Measurements from ENCODE around the gene MCFD2. TPM values are rescaled to one million over a fixed set of nuclear protein-coding genes. Genes with fewer than 3 reads are reported as not detected.

MCFD2 gene
- total RNA-seq, 1 donor from 2014 or later, result 65.6 TPM

- peak; percentile 53 for DNase-seq
- ATAC-seq, result peak; percentile 15
- intact Hi-C loops (cut with micrococcal nuclease), result no loop called here
Observed at GRCh38 chr2:46942143-46942526, 26.5 kb upstream of the MCFD2 start.

- ATAC-seq (no peak), DNase-seq (no peak)
- intact Hi-C loops (cut with micrococcal nuclease), result no loop called here
Observed at GRCh38 chr2:46939626-46940359, 24.2 kb upstream of the MCFD2 start.

- DNase-seq (no peak), ATAC-seq (no peak)
- intact Hi-C loops (cut with micrococcal nuclease), result no loop called here
Observed at GRCh38 chr2:46937471-46937901, 21.9 kb upstream of the MCFD2 start.

- intact Hi-C loops (cut with micrococcal nuclease), result no loop called here
- DNase-seq, result no peak
- ATAC-seq, result no peak
Observed at GRCh38 chr2:46936566-46936965, 21.0 kb upstream of the MCFD2 start.

GRCh38 chr2:46935071-46935470, 19.5 kb upstream of the MCFD2 start:
- DNase-seq, result no peak
- ATAC-seq, result no peak
- intact Hi-C loops (cut with micrococcal nuclease), result no loop called here

- ATAC-seq (no peak), DNase-seq (no peak)
- intact Hi-C loops (cut with micrococcal nuclease), result no loop called here
Observed at GRCh38 chr2:46929612-46930011, 14.0 kb upstream of the MCFD2 start.

- DNase-seq (no peak), ATAC-seq (no peak)
- intact Hi-C loops (cut with micrococcal nuclease), result no loop called here
Observed at GRCh38 chr2:46926863-46927262, 11.3 kb upstream of the MCFD2 start.

GRCh38 chr2:46925474-46926351, 10.1 kb upstream of the MCFD2 start:
- DNase-seq, result no peak
- intact Hi-C loops (cut with micrococcal nuclease), result no loop called here
- no peak for ATAC-seq

- intact Hi-C loops (cut with micrococcal nuclease), result no loop called here
- no peak for ATAC-seq
- no peak for DNase-seq
Observed at GRCh38 chr2:46924608-46925007, 9.0 kb upstream of the MCFD2 start.

GRCh38 chr2:46924038-46924437, 8.4 kb upstream of the MCFD2 start:
- intact Hi-C loops (cut with micrococcal nuclease), result no loop called here
- ATAC-seq, result no peak
- DNase-seq, result no peak

GRCh38 chr2:46923041-46923528, 7.5 kb upstream of the MCFD2 start:
- DNase-seq, result no peak
- ATAC-seq, result no peak
- intact Hi-C loops (cut with micrococcal nuclease), result no loop called here

GRCh38 chr2:46922606-46923005, 7.0 kb upstream of the MCFD2 start:
- DNase-seq, result no peak
- ATAC-seq, result no peak
- intact Hi-C loops (cut with micrococcal nuclease), result no loop called here

GRCh38 chr2:46921676-46922448, 6.3 kb upstream of the MCFD2 start:
- intact Hi-C loops (cut with micrococcal nuclease), result no loop called here
- ATAC-seq (no peak), DNase-seq (no peak)

- ATAC-seq, result no peak
- no peak for DNase-seq
- intact Hi-C loops (cut with micrococcal nuclease), result loop anchor here (5.0 kb wide), 1 partner anchor 405 kb away; no protein-coding TSS in a partner anchor
Observed at GRCh38 chr2:46917628-46918027, 2.0 kb upstream of the MCFD2 start.

GRCh38 chr2:46915811-46916630, 415 bp upstream of the MCFD2 start:
- ATAC-seq (peak; percentile 92), DNase-seq (peak; percentile 95)
- intact Hi-C loops (cut with micrococcal nuclease), result loop anchor here (5.0 kb wide), 1 partner anchor 406 kb away; no protein-coding TSS in a partner anchor

- ATAC-seq, result no peak
- DNase-seq, result no peak
- intact Hi-C loops (cut with micrococcal nuclease), result loop anchor here (5.0 kb wide), 1 partner anchor 408 kb away; no protein-coding TSS in a partner anchor
Observed at GRCh38 chr2:46914578-46915230, 902 bp downstream of the MCFD2 start.

- DNase-seq, result no peak
- intact Hi-C loops (cut with micrococcal nuclease), result no loop called here
- ATAC-seq, result no peak
Observed at GRCh38 chr2:46913471-46914381, 1.9 kb downstream of the MCFD2 start.

Data from left ventricle myocardium superior (tissue), 1 donor.